K562 (cell line): ENCODE results near the gene ARMH4. TPM values are rescaled to one million over a fixed set of nuclear protein-coding genes. Genes with fewer than 3 reads are reported as not detected.

Experiments
- ATF1 ChIP-seq, 2 experiments: fragments of 450-650 bp in 1 of 2; IDR thresholded peaks; 2 replicates each; pipeline ENCODE4 v1.6.1; 2016; ENCODE audit warnings: missing compliant biosample characterization in 1 of 2, missing genetic modification characterization in 1 of 2
- CXXC5 ChIP-seq: fragments of 250-450 bp; sonication (Bioruptor Pico); IDR thresholded peaks from 2 replicates; pipeline ENCODE4 v1.8.0; 2022; ENCODE audit warnings: inconsistent platforms, mild to moderate bottlenecking, moderate library complexity
- HCFC1 ChIP-seq: IDR thresholded peaks from 2 replicates; pipeline ENCODE4 v1.6.1; 2012; ENCODE audit warnings: low read depth, low read length, improper control_type of control experiment
- KLF1 ChIP-seq: fragments of 450-650 bp; IDR thresholded peaks from 2 replicates; pipeline ENCODE4 v1.6.1; 2016; ENCODE audit warnings: missing genetic modification characterization, missing compliant biosample characterization
- MBD2 ChIP-seq: sonication (generic); IDR thresholded peaks from 2 replicates; pipeline ENCODE4 v1.6.1; 2016; ENCODE audit warnings: low read depth, borderline replicate concordance
- NR2C2 ChIP-seq, 2 experiments: fragments of 200-800 bp in 1 of 2; sonication (Bioruptor generic) in 1 of 2; sonication (generic) in 1 of 2; formaldehyde crosslinking in 1 of 2; IDR thresholded peaks; 2 replicates each; pipeline versions ENCODE4 v1.6.1 to v1.8.0; 2016 to 2022; ENCODE audit warnings: mild to moderate bottlenecking in 1 of 2, missing compliant biosample characterization in 1 of 2, missing genetic modification characterization in 1 of 2, missing genetic modification reagents in 1 of 2
- RBBP5 ChIP-seq: fragments of 200-600 bp; sonication (generic); IDR thresholded peaks from 2 replicates; pipeline ENCODE4 v1.6.1; 2012; ENCODE audit warnings: borderline replicate concordance, mild to moderate bottlenecking, low read length, control low read depth, inconsistent platforms; ENCODE audit not compliant: insufficient read depth, poor library complexity, severe bottlenecking
- SUPT5H ChIP-seq: fragments of 450-650 bp; IDR thresholded peaks from 2 replicates; pipeline ENCODE4 v1.6.1; 2016
- TCF3 ChIP-seq: sonication (generic); formaldehyde crosslinking; IDR thresholded peaks from 2 replicates; pipeline ENCODE4 v1.4.0; 2020; ENCODE audit warnings: mild to moderate bottlenecking, missing genetic modification reagents
- TRIM28 ChIP-seq: fragments of 450-650 bp; IDR thresholded peaks from 2 replicates; pipeline ENCODE4 v1.6.1; 2017
- ZNF197 ChIP-seq: fragments of 200-800 bp; sonication (Bioruptor generic); IDR thresholded peaks from 2 replicates; pipeline ENCODE4 v1.6.1; 2016; ENCODE audit warnings: low read depth, missing genetic modification characterization, missing compliant biosample characterization
- ZNF253 ChIP-seq: fragments of 250-450 bp; sonication (Bioruptor Pico); conservative IDR thresholded peaks from 2 replicates; pipeline ENCODE4 v1.6.1; 2021; ENCODE audit warnings: mild to moderate bottlenecking
- ZNF79 ChIP-seq: fragments of 250-450 bp; sonication (Bioruptor Pico); IDR thresholded peaks from 2 replicates; pipeline ENCODE4 v1.4.0; 2020; ENCODE audit warnings: low read depth, mild to moderate bottlenecking, moderate library complexity
- polyA plus RNA-seq, 8 experiments: library from polyadenylated mRNA; depleted of rRNA in 4 of 8; stranded (reverse) in 5 of 8; unstranded in 3 of 8; fragments of >200 nt; fragmentation: Nextera tagmentation in 2 of 8; fragmentation: Illumina TruSeq in 1 of 8; extraction: Ambion mirVana in 2 of 8; extraction: Trizol in 1 of 8; gene quantifications; 2 replicates each; pipeline versions ENCODE4 v1.2.1 to v1.2.3, GENCODE V29; 2011 to 2014; ENCODE audit warnings: inconsistent platforms in 1 of 8, missing spikeins in 1 of 8
- total RNA-seq, 7 experiments: library from RNA; depleted of rRNA in 6 of 7; stranded (reverse); fragments of >200 nt in 6 of 7; fragmentation: Illumina TruSeq in 2 of 7; extraction: Trizol in 2 of 7; gene quantifications; 2 replicates each; pipeline versions ENCODE4 v1.2.1 to v1.2.3, GENCODE V29; 2011 to 2021; ENCODE audit warnings: low replicate concordance in 1 of 7
- TF ChIP-seq, protein P1 (sequence below), 3 experiments: fragments of 200-800 bp in 1 of 3; fragments of 250-450 bp in 1 of 3; fragments of 450-650 bp in 1 of 3; sonication (Bioruptor Pico) in 1 of 3; sonication (Bioruptor generic) in 1 of 3; formaldehyde crosslinking in 1 of 3; IDR thresholded peaks; 2 replicates each; pipeline versions ENCODE4 v1.6.1 to v1.8.0; 2016 to 2022; ENCODE audit warnings: mild to moderate bottlenecking in 2 of 3, missing genetic modification characterization in 2 of 3, missing compliant biosample characterization in 1 of 3, moderate library complexity in 1 of 3
- TF ChIP-seq, protein P2 (sequence below), 2 experiments: fragments of 200-800 bp in 1 of 2; sonication (Bioruptor generic) in 1 of 2; sonication (generic) in 1 of 2; formaldehyde crosslinking in 1 of 2; IDR thresholded peaks in 1 of 2; conservative IDR thresholded peaks in 1 of 2; 2 replicates each; pipeline versions ENCODE4 v1.5.0 to v1.6.1; 2016 to 2020; ENCODE audit warnings: missing compliant biosample characterization in 1 of 2, missing genetic modification characterization in 1 of 2, missing genetic modification reagents in 1 of 2
- TF ChIP-seq, protein P3 (sequence below): sonication (generic); formaldehyde crosslinking; IDR thresholded peaks from 2 replicates; pipeline ENCODE4 v1.8.1; 2022; ENCODE audit warnings: missing genetic modification reagents
- TF ChIP-seq, protein P4 (sequence below): fragments of 450-650 bp; IDR thresholded peaks from 2 replicates; pipeline ENCODE4 v1.6.1; 2016; ENCODE audit warnings: antibody characterized with exemption

The ARMH4 gene
- total and polyA plus RNA-seq, 9 of the 15 experiments (the other 6 are each of a cell fraction or from before 2014, with no cell fraction given): 0.06 to 0.98 (median 0.07) TPM; not detected in 2

DNA sequence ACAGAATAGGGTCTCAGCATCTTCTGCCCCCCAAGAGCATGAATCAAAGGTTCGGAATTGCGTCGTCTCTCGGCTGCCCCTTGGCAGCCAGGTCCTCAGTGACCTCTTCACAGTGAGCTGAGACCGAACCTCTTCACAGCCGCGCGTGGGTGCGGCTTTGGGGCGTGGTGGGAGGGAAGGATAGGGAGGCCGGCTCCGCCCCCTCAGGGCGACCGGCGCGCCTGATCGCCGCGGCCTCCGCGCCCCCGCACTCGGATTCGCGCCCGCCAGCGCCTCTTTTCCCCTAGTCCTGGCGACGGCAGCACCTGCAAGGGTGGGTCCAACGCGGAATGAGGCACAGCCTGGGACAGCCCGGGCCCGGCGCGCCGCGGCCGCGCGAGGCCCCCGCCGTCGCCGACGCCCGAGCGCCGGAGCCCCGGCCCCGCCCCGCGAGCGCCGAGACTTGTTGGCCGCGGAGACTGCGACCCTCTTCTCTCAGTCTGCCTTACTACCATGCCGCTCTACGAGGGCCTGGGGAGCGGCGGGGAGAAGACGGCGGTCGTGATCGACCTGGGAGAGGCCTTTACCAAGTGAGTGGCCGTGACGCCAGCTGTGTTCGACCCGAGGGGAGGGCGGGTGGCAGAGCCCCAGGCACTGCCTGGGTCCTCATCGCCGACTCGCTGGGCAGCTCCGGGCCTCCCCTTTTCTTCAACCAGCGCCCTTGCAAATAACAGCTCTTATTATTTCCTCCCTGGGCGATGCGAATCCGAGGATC, 47.9 kb upstream of the ARMH4 start, which contains the start of gene ACTR10 (continued):
- TF ChIP-seq, protein P1, sequence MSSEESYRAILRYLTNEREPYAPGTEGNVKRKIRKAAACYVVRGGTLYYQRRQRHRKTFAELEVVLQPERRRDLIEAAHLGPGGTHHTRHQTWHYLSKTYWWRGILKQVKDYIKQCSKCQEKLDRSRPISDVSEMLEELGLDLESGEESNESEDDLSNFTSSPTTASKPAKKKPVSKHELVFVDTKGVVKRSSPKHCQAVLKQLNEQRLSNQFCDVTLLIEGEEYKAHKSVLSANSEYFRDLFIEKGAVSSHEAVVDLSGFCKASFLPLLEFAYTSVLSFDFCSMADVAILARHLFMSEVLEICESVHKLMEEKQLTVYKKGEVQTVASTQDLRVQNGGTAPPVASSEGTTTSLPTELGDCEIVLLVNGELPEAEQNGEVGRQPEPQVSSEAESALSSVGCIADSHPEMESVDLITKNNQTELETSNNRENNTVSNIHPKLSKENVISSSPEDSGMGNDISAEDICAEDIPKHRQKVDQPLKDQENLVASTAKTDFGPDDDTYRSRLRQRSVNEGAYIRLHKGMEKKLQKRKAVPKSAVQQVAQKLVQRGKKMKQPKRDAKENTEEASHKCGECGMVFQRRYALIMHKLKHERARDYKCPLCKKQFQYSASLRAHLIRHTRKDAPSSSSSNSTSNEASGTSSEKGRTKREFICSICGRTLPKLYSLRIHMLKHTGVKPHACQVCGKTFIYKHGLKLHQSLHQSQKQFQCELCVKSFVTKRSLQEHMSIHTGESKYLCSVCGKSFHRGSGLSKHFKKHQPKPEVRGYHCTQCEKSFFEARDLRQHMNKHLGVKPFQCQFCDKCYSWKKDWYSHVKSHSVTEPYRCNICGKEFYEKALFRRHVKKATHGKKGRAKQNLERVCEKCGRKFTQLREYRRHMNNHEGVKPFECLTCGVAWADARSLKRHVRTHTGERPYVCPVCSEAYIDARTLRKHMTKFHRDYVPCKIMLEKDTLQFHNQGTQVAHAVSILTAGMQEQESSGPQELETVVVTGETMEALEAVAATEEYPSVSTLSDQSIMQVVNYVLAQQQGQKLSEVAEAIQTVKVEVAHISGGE (CRISPR knock-in tag; IDR thresholded peaks at IDR 0.05): no peak
- TF ChIP-seq, protein P2, sequence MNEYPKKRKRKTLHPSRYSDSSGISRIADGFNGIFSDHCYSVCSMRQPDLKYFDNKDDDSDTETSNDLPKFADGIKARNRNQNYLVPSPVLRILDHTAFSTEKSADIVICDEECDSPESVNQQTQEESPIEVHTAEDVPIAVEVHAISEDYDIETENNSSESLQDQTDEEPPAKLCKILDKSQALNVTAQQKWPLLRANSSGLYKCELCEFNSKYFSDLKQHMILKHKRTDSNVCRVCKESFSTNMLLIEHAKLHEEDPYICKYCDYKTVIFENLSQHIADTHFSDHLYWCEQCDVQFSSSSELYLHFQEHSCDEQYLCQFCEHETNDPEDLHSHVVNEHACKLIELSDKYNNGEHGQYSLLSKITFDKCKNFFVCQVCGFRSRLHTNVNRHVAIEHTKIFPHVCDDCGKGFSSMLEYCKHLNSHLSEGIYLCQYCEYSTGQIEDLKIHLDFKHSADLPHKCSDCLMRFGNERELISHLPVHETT (CRISPR knock-in tag; conservative IDR thresholded peaks at IDR 0.05 in 1 of 2, IDR thresholded peaks at IDR 0.05 in 1 of 2): peak in 1 of 2 experiments; percentile 58; a peak in 1 of 4 replicates
- TF ChIP-seq TRIM28 (no peak), ZNF197 (CRISPR knock-in tag) (no peak), HCFC1 (peak; percentile 54), KLF1 (tag) (peak; percentile 69), MBD2 (0 out of 2 replicates have a peak, but pooled peaks have one; percentile 4), NR2C2 (CRISPR knock-in tag; IDR thresholded peaks at IDR 0.05) (no peak), NR2C2 (tag; IDR thresholded peaks at IDR 0.05) (peak; percentile 41; the same call in 1 of the 2 replicates), SUPT5H (0 out of 2 replicates have a peak, but pooled peaks have one; percentile 58), ATF1 (CRISPR knock-in tag; IDR thresholded peaks at IDR 0.05) (no peak), ATF1 (tag; IDR thresholded peaks at IDR 0.05) (peak; percentile 29; the same call in 1 of the 2 replicates), ZNF253 (CRISPR knock-in tag) (no peak), RBBP5 (peak; percentile 79), TCF3 (CRISPR knock-in tag) (0 out of 2 replicates have a peak, but pooled peaks have one; percentile 18), ZNF79 (CRISPR knock-in tag) (no peak), CXXC5 (CRISPR knock-in tag) (peak; percentile 74)
- TF ChIP-seq, protein P3, sequence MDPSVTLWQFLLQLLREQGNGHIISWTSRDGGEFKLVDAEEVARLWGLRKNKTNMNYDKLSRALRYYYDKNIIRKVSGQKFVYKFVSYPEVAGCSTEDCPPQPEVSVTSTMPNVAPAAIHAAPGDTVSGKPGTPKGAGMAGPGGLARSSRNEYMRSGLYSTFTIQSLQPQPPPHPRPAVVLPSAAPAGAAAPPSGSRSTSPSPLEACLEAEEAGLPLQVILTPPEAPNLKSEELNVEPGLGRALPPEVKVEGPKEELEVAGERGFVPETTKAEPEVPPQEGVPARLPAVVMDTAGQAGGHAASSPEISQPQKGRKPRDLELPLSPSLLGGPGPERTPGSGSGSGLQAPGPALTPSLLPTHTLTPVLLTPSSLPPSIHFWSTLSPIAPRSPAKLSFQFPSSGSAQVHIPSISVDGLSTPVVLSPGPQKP (CRISPR knock-in tag): no peak
- TF ChIP-seq, protein P4, sequence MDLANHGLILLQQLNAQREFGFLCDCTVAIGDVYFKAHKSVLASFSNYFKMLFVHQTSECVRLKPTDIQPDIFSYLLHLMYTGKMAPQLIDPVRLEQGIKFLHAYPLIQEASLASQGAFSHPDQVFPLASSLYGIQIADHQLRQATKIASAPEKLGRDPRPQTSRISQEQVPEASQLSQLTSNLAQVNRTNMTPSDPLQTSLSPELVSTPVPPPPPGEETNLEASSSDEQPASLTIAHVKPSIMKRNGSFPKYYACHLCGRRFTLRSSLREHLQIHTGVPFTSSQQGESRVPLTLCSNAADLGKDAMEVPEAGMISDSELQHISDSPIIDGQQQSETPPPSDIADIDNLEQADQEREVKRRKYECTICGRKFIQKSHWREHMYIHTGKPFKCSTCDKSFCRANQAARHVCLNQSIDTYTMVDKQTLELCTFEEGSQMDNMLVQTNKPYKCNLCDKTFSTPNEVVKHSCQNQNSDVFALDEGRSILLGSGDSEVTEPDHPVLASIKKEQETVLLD: peak; percentile 57; the same call in 1 of the 2 replicates
